H1 (cell line): ENCODE results near the gene CRBN. TPM values are rescaled to one million over a fixed set of nuclear protein-coding genes. Genes with fewer than 3 reads are reported as not detected.

ENCODE experiments used
- EZH2 ChIP-seq: fragments of 200-600 bp; sonication (generic); IDR thresholded peaks from 2 replicates; pipeline ENCODE4 v1.7.1; 2012; ENCODE audit warnings: low read depth, mild to moderate bottlenecking, moderate library complexity, low read length, inconsistent platforms; ENCODE audit not compliant: severe bottlenecking
- ZNF274 ChIP-seq: IDR thresholded peaks from 2 replicates; pipeline ENCODE4 v1.7.0; 2012; ENCODE audit warnings: low read length, borderline replicate concordance; ENCODE audit errors: extremely low read depth
- polyA plus RNA-seq, 7 experiments: library from polyadenylated mRNA; depleted of rRNA in 3 of 7; stranded (reverse) in 5 of 7; unstranded in 2 of 7; fragments of >200 nt in 5 of 7; fragments of 200-250 nt in 2 of 7; gene quantifications; 1 replicate in 5 of 7; 2 replicates in 1 of 7; 4 replicates in 1 of 7; pipeline versions ENCODE4 v1.2.1 to v1.2.3, GENCODE V29; 2011 to 2013; ENCODE audit warnings: missing spikeins in 2 of 7, mixed read lengths in 2 of 7
- total RNA-seq: library from RNA; stranded (reverse); fragmentation: NEBNext Ultra II Directional; extraction: Animal tissue kit (Norgen Biotek cat#: 25700); gene quantifications from 2 replicates; pipeline ENCODE4 v1.2.1, GENCODE V29; 2021
- TF ChIP-seq, protein P1 (sequence below): fragments of 300-600 bp; sonication (generic); IDR thresholded peaks from 2 replicates; pipeline ENCODE4 v1.7.1; 2012; ENCODE audit warnings: low read length, moderate library complexity, mild to moderate bottlenecking, inconsistent platforms; ENCODE audit not compliant: insufficient replicate concordance

CRBN gene
- total and polyA plus RNA-seq, 2 of the 8 experiments (the other 6 are each of a cell fraction or from before 2014, with no cell fraction given): 13.4 to 30.3 TPM

DNA sequence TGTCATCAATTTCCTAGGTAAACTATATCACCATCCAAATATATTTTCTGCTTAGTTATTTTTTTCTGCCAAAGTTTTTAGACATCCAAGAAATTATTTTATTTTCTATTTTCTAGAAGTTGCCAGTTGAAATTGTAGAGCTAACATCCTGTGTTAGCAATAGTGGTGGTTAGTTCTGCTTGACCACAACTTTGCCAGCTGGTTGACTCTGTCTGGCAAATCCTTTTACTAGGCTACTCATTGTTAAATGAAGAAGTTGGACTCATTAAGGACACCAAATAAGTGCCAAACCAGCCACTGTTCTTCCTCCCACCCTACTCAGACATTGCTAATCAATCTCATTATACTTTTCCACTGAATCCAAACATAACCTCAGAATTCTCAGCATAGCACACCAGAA, 15.4 kb upstream of the CRBN start (continued):
- TF ChIP-seq, protein P1, sequence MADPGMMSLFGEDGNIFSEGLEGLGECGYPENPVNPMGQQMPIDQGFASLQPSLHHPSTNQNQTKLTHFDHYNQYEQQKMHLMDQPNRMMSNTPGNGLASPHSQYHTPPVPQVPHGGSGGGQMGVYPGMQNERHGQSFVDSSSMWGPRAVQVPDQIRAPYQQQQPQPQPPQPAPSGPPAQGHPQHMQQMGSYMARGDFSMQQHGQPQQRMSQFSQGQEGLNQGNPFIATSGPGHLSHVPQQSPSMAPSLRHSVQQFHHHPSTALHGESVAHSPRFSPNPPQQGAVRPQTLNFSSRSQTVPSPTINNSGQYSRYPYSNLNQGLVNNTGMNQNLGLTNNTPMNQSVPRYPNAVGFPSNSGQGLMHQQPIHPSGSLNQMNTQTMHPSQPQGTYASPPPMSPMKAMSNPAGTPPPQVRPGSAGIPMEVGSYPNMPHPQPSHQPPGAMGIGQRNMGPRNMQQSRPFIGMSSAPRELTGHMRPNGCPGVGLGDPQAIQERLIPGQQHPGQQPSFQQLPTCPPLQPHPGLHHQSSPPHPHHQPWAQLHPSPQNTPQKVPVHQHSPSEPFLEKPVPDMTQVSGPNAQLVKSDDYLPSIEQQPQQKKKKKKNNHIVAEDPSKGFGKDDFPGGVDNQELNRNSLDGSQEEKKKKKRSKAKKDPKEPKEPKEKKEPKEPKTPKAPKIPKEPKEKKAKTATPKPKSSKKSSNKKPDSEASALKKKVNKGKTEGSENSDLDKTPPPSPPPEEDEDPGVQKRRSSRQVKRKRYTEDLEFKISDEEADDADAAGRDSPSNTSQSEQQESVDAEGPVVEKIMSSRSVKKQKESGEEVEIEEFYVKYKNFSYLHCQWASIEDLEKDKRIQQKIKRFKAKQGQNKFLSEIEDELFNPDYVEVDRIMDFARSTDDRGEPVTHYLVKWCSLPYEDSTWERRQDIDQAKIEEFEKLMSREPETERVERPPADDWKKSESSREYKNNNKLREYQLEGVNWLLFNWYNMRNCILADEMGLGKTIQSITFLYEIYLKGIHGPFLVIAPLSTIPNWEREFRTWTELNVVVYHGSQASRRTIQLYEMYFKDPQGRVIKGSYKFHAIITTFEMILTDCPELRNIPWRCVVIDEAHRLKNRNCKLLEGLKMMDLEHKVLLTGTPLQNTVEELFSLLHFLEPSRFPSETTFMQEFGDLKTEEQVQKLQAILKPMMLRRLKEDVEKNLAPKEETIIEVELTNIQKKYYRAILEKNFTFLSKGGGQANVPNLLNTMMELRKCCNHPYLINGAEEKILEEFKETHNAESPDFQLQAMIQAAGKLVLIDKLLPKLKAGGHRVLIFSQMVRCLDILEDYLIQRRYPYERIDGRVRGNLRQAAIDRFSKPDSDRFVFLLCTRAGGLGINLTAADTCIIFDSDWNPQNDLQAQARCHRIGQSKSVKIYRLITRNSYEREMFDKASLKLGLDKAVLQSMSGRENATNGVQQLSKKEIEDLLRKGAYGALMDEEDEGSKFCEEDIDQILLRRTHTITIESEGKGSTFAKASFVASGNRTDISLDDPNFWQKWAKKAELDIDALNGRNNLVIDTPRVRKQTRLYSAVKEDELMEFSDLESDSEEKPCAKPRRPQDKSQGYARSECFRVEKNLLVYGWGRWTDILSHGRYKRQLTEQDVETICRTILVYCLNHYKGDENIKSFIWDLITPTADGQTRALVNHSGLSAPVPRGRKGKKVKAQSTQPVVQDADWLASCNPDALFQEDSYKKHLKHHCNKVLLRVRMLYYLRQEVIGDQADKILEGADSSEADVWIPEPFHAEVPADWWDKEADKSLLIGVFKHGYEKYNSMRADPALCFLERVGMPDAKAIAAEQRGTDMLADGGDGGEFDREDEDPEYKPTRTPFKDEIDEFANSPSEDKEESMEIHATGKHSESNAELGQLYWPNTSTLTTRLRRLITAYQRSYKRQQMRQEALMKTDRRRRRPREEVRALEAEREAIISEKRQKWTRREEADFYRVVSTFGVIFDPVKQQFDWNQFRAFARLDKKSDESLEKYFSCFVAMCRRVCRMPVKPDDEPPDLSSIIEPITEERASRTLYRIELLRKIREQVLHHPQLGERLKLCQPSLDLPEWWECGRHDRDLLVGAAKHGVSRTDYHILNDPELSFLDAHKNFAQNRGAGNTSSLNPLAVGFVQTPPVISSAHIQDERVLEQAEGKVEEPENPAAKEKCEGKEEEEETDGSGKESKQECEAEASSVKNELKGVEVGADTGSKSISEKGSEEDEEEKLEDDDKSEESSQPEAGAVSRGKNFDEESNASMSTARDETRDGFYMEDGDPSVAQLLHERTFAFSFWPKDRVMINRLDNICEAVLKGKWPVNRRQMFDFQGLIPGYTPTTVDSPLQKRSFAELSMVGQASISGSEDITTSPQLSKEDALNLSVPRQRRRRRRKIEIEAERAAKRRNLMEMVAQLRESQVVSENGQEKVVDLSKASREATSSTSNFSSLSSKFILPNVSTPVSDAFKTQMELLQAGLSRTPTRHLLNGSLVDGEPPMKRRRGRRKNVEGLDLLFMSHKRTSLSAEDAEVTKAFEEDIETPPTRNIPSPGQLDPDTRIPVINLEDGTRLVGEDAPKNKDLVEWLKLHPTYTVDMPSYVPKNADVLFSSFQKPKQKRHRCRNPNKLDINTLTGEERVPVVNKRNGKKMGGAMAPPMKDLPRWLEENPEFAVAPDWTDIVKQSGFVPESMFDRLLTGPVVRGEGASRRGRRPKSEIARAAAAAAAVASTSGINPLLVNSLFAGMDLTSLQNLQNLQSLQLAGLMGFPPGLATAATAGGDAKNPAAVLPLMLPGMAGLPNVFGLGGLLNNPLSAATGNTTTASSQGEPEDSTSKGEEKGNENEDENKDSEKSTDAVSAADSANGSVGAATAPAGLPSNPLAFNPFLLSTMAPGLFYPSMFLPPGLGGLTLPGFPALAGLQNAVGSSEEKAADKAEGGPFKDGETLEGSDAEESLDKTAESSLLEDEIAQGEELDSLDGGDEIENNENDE: no peak
- TF ChIP-seq EZH2: no peak
- TF ChIP-seq ZNF274: no peak
